HG03460 (cell line): ENCODE results near the gene GNG7.
"Not testable (repeated sequence)": the region's sequence is repeated elsewhere in the genome, so short reads cannot be mapped to it uniquely, and the experiment has no call there.

ENCODE experiments used
- ATAC-seq: cut with Tn5 transposase; IDR thresholded peaks from one replicate; pipeline ENCODE4 v1.9.1; 2021; ENCODE audit not compliant: unreplicated experiment

Gene GNG7

GRCh38 chr19:2556221-2557092, 146.0 kb downstream of the GNG7 start:
- ATAC-seq = no peak

- no peak for ATAC-seq
These were observed 146.9 kb downstream of the GNG7 start for GRCh38 chr19:2555422-2556220.

- ATAC-seq = no peak
These were observed 147.6 kb downstream of the GNG7 start for GRCh38 chr19:2554856-2555255.

GRCh38 chr19:2553510-2553909, 149.0 kb downstream of the GNG7 start:
- no peak for ATAC-seq

- ATAC-seq = peak; percentile 66
These were observed 149.6 kb downstream of the GNG7 start for GRCh38 chr19:2552859-2553258.

- ATAC-seq = no peak
These were observed 150.7 kb downstream of the GNG7 start for GRCh38 chr19:2551864-2552185.

GRCh38 chr19:2551172-2551863, 151.2 kb downstream of the GNG7 start:
- no peak for ATAC-seq

- no peak for ATAC-seq
These were observed 151.9 kb downstream of the GNG7 start for GRCh38 chr19:2550431-2551171.

- no peak for ATAC-seq
These were observed 152.7 kb downstream of the GNG7 start for GRCh38 chr19:2549701-2550191.

GRCh38 chr19:2548966-2549365, 153.5 kb downstream of the GNG7 start:
- ATAC-seq = no peak

- no peak for ATAC-seq
These were observed 154.8 kb downstream of the GNG7 start for GRCh38 chr19:2547721-2548120.

GRCh38 chr19:2547033-2547680, 155.3 kb downstream of the GNG7 start:
- ATAC-seq = no peak

- no peak for ATAC-seq
These were observed 156.1 kb downstream of the GNG7 start for GRCh38 chr19:2546128-2547032.

GRCh38 chr19:2545416-2546127, 156.9 kb downstream of the GNG7 start:
- ATAC-seq = not testable (repeated sequence)

GRCh38 chr19:2544576-2545415, 157.7 kb downstream of the GNG7 start:
- no peak for ATAC-seq

GRCh38 chr19:2543463-2544442, 158.7 kb downstream of the GNG7 start:
- no peak for ATAC-seq

- not testable (repeated sequence) for ATAC-seq
These were observed 159.4 kb downstream of the GNG7 start for GRCh38 chr19:2543072-2543462.
